ENCODE data around the gene ZFYVE28. TPM values are rescaled to one million over a fixed set of nuclear protein-coding genes. Genes with fewer than 3 reads are reported as not detected.
A peak's percentile ranks its signal among the peaks of the same experiment; 100 is the strongest.

Gene ZFYVE28
- total and polyA plus RNA-seq, 11 donors = 2.6 to 11.9 (median 5.5) TPM

- WGBS, 4 donors = 82 to 92% (median 84%) methylated on average over 19 to 24 of the region's 24 CpGs
- H3K27me3 ChIP-seq = no peaks in the 10 kb centered on the region
- no peaks in the 10 kb centered on the region for H3K36me3 ChIP-seq
- no peak overlapping the region for H3K27ac ChIP-seq
- no peak overlapping the region for H3K4me3 ChIP-seq
- ATAC-seq = no peak
- peak in 3 of 5 donors; percentile 12 to 48 (median 13) for DNase-seq
- no peaks in the 10 kb centered on the region for H3K9me3 ChIP-seq
- intact Hi-C loops (cut with DNase I) = no loop called here
- H3K4me1 ChIP-seq = peaks cover 0 to 13% (median 5%) of the 10 kb centered on the region in 12 donors
- TF ChIP-seq, protein P1, sequence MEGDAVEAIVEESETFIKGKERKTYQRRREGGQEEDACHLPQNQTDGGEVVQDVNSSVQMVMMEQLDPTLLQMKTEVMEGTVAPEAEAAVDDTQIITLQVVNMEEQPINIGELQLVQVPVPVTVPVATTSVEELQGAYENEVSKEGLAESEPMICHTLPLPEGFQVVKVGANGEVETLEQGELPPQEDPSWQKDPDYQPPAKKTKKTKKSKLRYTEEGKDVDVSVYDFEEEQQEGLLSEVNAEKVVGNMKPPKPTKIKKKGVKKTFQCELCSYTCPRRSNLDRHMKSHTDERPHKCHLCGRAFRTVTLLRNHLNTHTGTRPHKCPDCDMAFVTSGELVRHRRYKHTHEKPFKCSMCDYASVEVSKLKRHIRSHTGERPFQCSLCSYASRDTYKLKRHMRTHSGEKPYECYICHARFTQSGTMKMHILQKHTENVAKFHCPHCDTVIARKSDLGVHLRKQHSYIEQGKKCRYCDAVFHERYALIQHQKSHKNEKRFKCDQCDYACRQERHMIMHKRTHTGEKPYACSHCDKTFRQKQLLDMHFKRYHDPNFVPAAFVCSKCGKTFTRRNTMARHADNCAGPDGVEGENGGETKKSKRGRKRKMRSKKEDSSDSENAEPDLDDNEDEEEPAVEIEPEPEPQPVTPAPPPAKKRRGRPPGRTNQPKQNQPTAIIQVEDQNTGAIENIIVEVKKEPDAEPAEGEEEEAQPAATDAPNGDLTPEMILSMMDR (IDR thresholded peaks at IDR 0.05) = no peak
- no peak for TF ChIP-seq POLR2A (IDR thresholded peaks at IDR 0.05)
Observed at GRCh38 chr4:2273657-2274319, 144.7 kb downstream of the ZFYVE28 start.

- no peak for TF ChIP-seq POLR2A (IDR thresholded peaks at IDR 0.05)
- TF ChIP-seq, protein P1 (IDR thresholded peaks at IDR 0.05) = no peak
- peak in 2 of 5 donors; percentile 8 to 15 for DNase-seq
- 79 to 84% (median 83%) methylated on average over 15 of the region's 15 CpGs for WGBS, 4 donors
- Histone ChIP-seq H3K27me3 (no peaks in the 10 kb centered on the region), H3K27ac (no peak overlapping the region), H3K9me3 (no peaks in the 10 kb centered on the region), H3K4me1 (peaks cover 0 to 17% (median 5%) of the 10 kb centered on the region in 12 donors), H3K36me3 (no peaks in the 10 kb centered on the region), H3K4me3 (no peak overlapping the region)
- intact Hi-C loops (cut with DNase I) = no loop called here
- no peak for ATAC-seq
Observed at GRCh38 chr4:2273221-2273620, 145.2 kb downstream of the ZFYVE28 start.

- peak in 2 of 5 donors; percentile 5 to 44 for DNase-seq
- TF ChIP-seq POLR2A (IDR thresholded peaks at IDR 0.05) = no peak
- Histone ChIP-seq H3K9me3 (no peaks in the 10 kb centered on the region), H3K4me3 (no peak overlapping the region), H3K27ac (no peak overlapping the region), H3K4me1 (peaks cover 0 to 17% (median 5%) of the 10 kb centered on the region in 12 donors), H3K36me3 (no peaks in the 10 kb centered on the region), H3K27me3 (no peaks in the 10 kb centered on the region)
- no peak for ATAC-seq
- intact Hi-C loops (cut with DNase I) = no loop called here
- WGBS, 4 donors = 82 to 88% (median 84%) methylated on average over 4 to 6 of the region's 6 CpGs
Observed at GRCh38 chr4:2272828-2273120, 145.7 kb downstream of the ZFYVE28 start.

GRCh38 chr4:2272026-2272827 is 146.2 kb downstream of the ZFYVE28 start:
- Histone ChIP-seq H3K4me3 (no peak overlapping the region), H3K27ac (no peak overlapping the region), H3K27me3 (no peaks in the 10 kb centered on the region), H3K4me1 (peaks cover 0 to 22% (median 5%) of the 10 kb centered on the region in 12 donors), H3K36me3 (no peaks in the 10 kb centered on the region), H3K9me3 (no peaks in the 10 kb centered on the region)
- TF ChIP-seq, protein P1 (IDR thresholded peaks at IDR 0.05) = no peak
- no peak for TF ChIP-seq POLR2A (IDR thresholded peaks at IDR 0.05)
- intact Hi-C loops (cut with DNase I) = no loop called here
- DNase-seq (peak in 3 of 5 donors; percentile 13 to 33 (median 18)), ATAC-seq (no peak)
- WGBS, 4 donors = 88 to 93% (median 91%) methylated on average over 15 to 25 of the region's 25 CpGs
